Tibial nerve (tissue), 4 donors: ENCODE measurements around the gene ZFPM1. TPM values are rescaled to one million over a fixed set of nuclear protein-coding genes. Genes with fewer than 3 reads are reported as not detected.

Experiments
- DNase-seq, 2 donors: peaks; one replicate each; pipeline ENCODE4 v3.0.0-alpha.2; 2019; ENCODE audit warnings: low spot score in 2 of 2
- H3K27ac ChIP-seq, 4 donors: fragments of 200-600 bp; sonication (generic) in 3 of 4; one replicate each; pipeline ENCODE4 v1.5.1; 2017 to 2019; ENCODE audit warnings: mild to moderate bottlenecking in 1 of 4
- H3K27me3 ChIP-seq, 2 donors: fragments of 200-600 bp; sonication (generic) in 1 of 2; one replicate each; pipeline versions ENCODE4 v1.5.1 to v1.6.0; 2017 to 2019
- H3K36me3 ChIP-seq, 3 donors: fragments of 200-600 bp; sonication (generic); one replicate each; pipeline ENCODE4 v1.5.1; 2018 to 2019
- H3K4me1 ChIP-seq, 4 donors: fragments of 200-600 bp; sonication (generic) in 3 of 4; one replicate each; pipeline ENCODE4 v1.5.1; 2017 to 2019
- H3K4me3 ChIP-seq, 4 donors: fragments of 200-600 bp; sonication (generic) in 3 of 4; one replicate each; pipeline ENCODE4 v1.5.1; 2017 to 2019; ENCODE audit warnings: mild to moderate bottlenecking in 1 of 4, moderate library complexity in 1 of 4
- H3K9me3 ChIP-seq, 4 donors: fragments of 200-600 bp; sonication (generic) in 3 of 4; one replicate each; pipeline ENCODE4 v1.5.1; 2017 to 2019
- CTCF ChIP-seq, 5 experiments: fragments of 200-600 bp in 3 of 5; fragments of 450-650 bp in 2 of 5; sonication (generic) in 3 of 5; IDR thresholded peaks; one replicate each; pipeline ENCODE4 v1.5.1; 2016 to 2019; ENCODE audit warnings: antibody characterized with exemption in 5 of 5, mild to moderate bottlenecking in 3 of 5, moderate library complexity in 2 of 5
- EP300 ChIP-seq, 2 donors: sonication (generic); formaldehyde crosslinking; IDR thresholded peaks; one replicate each; pipeline ENCODE4 v1.6.1; 2017; ENCODE audit warnings: antibody characterized with exemption in 2 of 2, mild to moderate bottlenecking in 1 of 2
- POLR2A ChIP-seq, 2 donors: fragments of 450-650 bp; IDR thresholded peaks; one replicate each; pipeline ENCODE4 v1.6.1; 2017; ENCODE audit warnings: antibody characterized with exemption in 2 of 2, mild to moderate bottlenecking in 2 of 2, moderate library complexity in 2 of 2
- WGBS, 2 donors: methylation state at CpG; one replicate each; pipeline ENCODE4 v1.1.5; 2018; 5-methylcytosine and 5-hydroxymethylcytosine counted together
- total RNA-seq, 4 donors: library from RNA; depleted of rRNA; stranded (reverse); fragments of >200 nt; gene quantifications; one replicate each; pipeline ENCODE4 v1.1.0, GENCODE V29; 2016

Gene ZFPM1
- total RNA-seq, 4 donors from 2014 or later = 0.44 to 1.2 (median 0.71) TPM

DNA sequence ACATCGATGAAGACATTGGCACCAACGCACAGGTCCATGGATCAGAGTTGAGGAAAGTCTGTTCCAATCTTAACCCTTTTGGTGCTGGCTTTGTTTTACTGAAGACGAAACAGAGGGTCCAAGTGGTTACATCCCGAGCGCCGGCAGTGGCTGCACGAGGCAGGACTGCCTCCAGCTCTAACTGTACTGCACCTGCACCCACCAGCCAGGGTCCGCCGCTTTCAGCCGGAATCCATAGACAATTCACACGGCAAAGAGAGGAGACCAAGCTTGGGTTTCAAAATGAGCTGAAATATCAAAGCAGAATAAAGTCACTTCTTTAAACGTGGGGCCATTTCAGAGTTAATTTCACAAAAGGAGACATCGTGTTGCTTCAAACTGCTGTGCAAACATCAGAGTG lies 95.9 kb downstream of the ZFPM1 start:
- TF ChIP-seq POLR2A (IDR thresholded peaks at IDR 0.05) = no peak
- no peak for TF ChIP-seq CTCF (IDR thresholded peaks at IDR 0.05)
- TF ChIP-seq EP300 (IDR thresholded peaks at IDR 0.05) = no peak
- no peak overlapping the region for H3K27ac ChIP-seq
- 77 to 78% methylated on average over 13 of the region's 13 CpGs for WGBS, 2 donors
- no peak overlapping the region for H3K4me3 ChIP-seq
- peaks cover 0 to 11% (median 2%) of the 10 kb centered on the region in 4 donors for H3K4me1 ChIP-seq
- peaks cover 0 to 11% (median under 1%) of the 10 kb centered on the region in 4 donors for H3K9me3 ChIP-seq
- peaks cover 0 to 29% of the 10 kb centered on the region in 2 donors for H3K27me3 ChIP-seq
- no peak for DNase-seq
- no peaks in the 10 kb centered on the region for H3K36me3 ChIP-seq

DNA sequence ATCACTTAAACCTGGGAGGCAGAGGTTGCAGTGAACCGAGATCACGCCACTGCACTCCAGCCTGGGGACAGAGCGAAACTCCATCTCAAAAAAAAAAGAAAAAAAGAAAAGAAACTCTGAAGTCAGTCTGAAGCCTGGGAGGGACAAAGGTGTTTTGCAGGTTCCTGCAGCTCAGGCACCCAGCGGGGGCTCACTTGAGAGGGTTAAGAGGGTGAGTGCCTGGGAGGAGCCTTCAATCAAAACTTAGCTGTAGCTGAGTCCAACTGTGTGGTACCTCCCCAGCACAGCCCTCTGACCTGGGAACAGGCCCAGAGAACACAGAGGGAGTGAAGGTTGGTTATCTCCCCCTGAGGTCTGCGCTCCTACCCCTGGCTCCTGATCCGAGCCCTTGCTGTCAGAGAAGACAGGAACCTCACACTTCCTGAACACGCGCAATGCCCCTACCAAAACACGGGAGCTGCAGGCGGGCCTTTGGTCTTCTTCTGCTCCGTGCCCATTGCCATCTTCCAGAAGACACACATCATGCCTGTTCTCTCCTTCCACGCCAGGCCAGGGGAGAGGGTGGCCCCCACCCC lies 96.7 kb downstream of the ZFPM1 start:
- Histone ChIP-seq H3K27me3 (peaks cover 0 to 37% of the 10 kb centered on the region in 2 donors), H3K36me3 (no peaks in the 10 kb centered on the region), H3K27ac (no peak overlapping the region), H3K9me3 (peaks cover 0 to 3% (median 0%) of the 10 kb centered on the region in 4 donors), H3K4me1 (peaks cover 0 to 11% (median 2%) of the 10 kb centered on the region in 4 donors), H3K4me3 (no peak overlapping the region)
- WGBS, 2 donors = 65 to 68% methylated on average over 8 to 12 of the region's 12 CpGs
- TF ChIP-seq POLR2A (IDR thresholded peaks at IDR 0.05) = no peak
- no peak for TF ChIP-seq CTCF (IDR thresholded peaks at IDR 0.05)
- TF ChIP-seq EP300 (IDR thresholded peaks at IDR 0.05) = no peak
- no peak for DNase-seq

GRCh38 chr16:88550246-88550661 lies 97.2 kb downstream of the ZFPM1 start:
- Histone ChIP-seq H3K4me3 (no peak overlapping the region), H3K9me3 (no peaks in the 10 kb centered on the region), H3K27ac (no peak overlapping the region), H3K27me3 (peaks cover 0 to 42% of the 10 kb centered on the region in 2 donors), H3K36me3 (no peaks in the 10 kb centered on the region), H3K4me1 (peaks cover 0 to 11% (median 2%) of the 10 kb centered on the region in 4 donors)
- TF ChIP-seq POLR2A (IDR thresholded peaks at IDR 0.05) (no peak), CTCF (IDR thresholded peaks at IDR 0.05) (no peak), EP300 (IDR thresholded peaks at IDR 0.05) (no peak)
- DNase-seq = no peak
- WGBS, 2 donors = 25 to 32% methylated on average over 9 to 16 of the region's 16 CpGs

GRCh38 chr16:88552166-88552565 lies 99.1 kb downstream of the ZFPM1 start:
- Histone ChIP-seq H3K4me3 (no peak overlapping the region), H3K27ac (no peak overlapping the region), H3K4me1 (peaks cover 0 to 11% (median 2%) of the 10 kb centered on the region in 4 donors), H3K9me3 (peaks cover 0 to 9% (median 0%) of the 10 kb centered on the region in 4 donors), H3K36me3 (no peaks in the 10 kb centered on the region), H3K27me3 (peaks cover 0 to 53% of the 10 kb centered on the region in 2 donors)
- no peak for DNase-seq
- WGBS, 2 donors = 66 to 75% methylated on average over 9 to 10 of the region's 10 CpGs
- TF ChIP-seq POLR2A (IDR thresholded peaks at IDR 0.05) = no peak
- no peak for TF ChIP-seq EP300 (IDR thresholded peaks at IDR 0.05)
- no peak for TF ChIP-seq CTCF (IDR thresholded peaks at IDR 0.05)

DNA sequence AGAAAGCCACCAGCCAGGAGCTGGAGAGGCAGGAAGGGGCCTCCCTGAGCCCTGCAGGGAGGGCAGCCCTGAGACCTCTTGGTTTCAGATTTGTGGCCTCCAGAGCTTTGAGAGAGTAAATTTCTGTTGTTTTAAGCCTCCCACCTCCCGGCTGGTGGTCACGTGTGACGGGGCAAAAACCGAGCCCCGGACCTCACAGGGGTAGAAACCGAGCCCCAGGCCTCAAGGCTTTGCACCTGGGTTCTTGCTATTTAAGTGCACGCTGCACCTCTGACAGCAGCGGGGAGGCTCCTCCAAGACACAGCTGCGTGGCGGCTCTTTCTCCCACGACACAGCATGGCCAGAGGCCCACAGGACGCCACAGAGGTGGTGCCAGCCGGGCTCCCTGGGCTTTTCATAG lies 99.7 kb downstream of the ZFPM1 start:
- DNase-seq = no peak
- Histone ChIP-seq H3K9me3 (peaks cover 0 to 9% (median 0%) of the 10 kb centered on the region in 4 donors), H3K36me3 (no peaks in the 10 kb centered on the region), H3K27ac (no peak overlapping the region), H3K4me1 (peaks cover 0 to 11% (median 2%) of the 10 kb centered on the region in 4 donors), H3K4me3 (no peak overlapping the region), H3K27me3 (peaks cover 0 to 60% of the 10 kb centered on the region in 2 donors)
- WGBS, 2 donors = 48 to 73% methylated on average over 6 to 13 of the region's 13 CpGs
- TF ChIP-seq POLR2A (IDR thresholded peaks at IDR 0.05) (no peak), EP300 (IDR thresholded peaks at IDR 0.05) (no peak), CTCF (IDR thresholded peaks at IDR 0.05) (no peak)
